Vagina (tissue), 2 donors: Measurements from ENCODE around the gene ELN. TPM values are rescaled to one million over a fixed set of nuclear protein-coding genes. Genes with fewer than 3 reads are reported as not detected.
A peak's percentile ranks its signal among the peaks of the same experiment; 100 is the strongest.

Experiments
- DNase-seq, 2 donors: peaks; one replicate each; pipeline ENCODE4 v3.0.0-alpha.2; 2017; ENCODE audit errors: extremely low spot score in 2 of 2
- H3K27ac ChIP-seq: fragments of 200-600 bp; sonication (generic); one replicate; pipeline ENCODE4 v1.5.1; 2019
- H3K27me3 ChIP-seq: fragments of 200-600 bp; sonication (generic); one replicate; pipeline ENCODE4 v1.5.1; 2019
- H3K36me3 ChIP-seq, 2 donors: fragments of 200-600 bp; sonication (generic); one replicate each; pipeline ENCODE4 v1.5.1; 2017 to 2019
- H3K4me1 ChIP-seq: fragments of 200-600 bp; sonication (generic); one replicate; pipeline ENCODE4 v1.5.1; 2019
- H3K4me3 ChIP-seq, 2 donors: fragments of 200-600 bp; sonication (generic); 1 replicate in 1 of 2; 2 replicates in 1 of 2; pipeline ENCODE4 v1.5.1; 2016 to 2019
- H3K9me3 ChIP-seq: fragments of 200-600 bp; sonication (generic); one replicate; pipeline ENCODE4 v1.5.1; 2019
- CTCF ChIP-seq, 3 experiments: fragments of 450-650 bp in 2 of 3; fragments of 200-600 bp in 1 of 3; sonication (generic) in 1 of 3; IDR thresholded peaks; one replicate each; pipeline ENCODE4 v1.5.1; 2017 to 2019; ENCODE audit warnings: antibody characterized with exemption in 3 of 3, mild to moderate bottlenecking in 2 of 3, moderate library complexity in 2 of 3
- POLR2A ChIP-seq, 2 donors: fragments of 450-650 bp; IDR thresholded peaks; one replicate each; pipeline ENCODE4 v1.6.1; 2017; ENCODE audit warnings: antibody characterized with exemption in 2 of 2, mild to moderate bottlenecking in 2 of 2, moderate library complexity in 2 of 2
- POLR2AphosphoS5 ChIP-seq, 2 donors: sonication (generic); formaldehyde crosslinking; IDR thresholded peaks; one replicate each; pipeline ENCODE4 v1.9.0; 2017; ENCODE audit warnings: antibody characterized with exemption in 2 of 2, mild to moderate bottlenecking in 2 of 2, low read depth in 1 of 2; ENCODE audit not compliant: insufficient read depth in 1 of 2
- intact Hi-C: fragments of 100-400 bp; cut with DNase I; formaldehyde crosslinking; loops from one replicate; pipeline ENCODE4 v1.15.1; 2023
- total RNA-seq: library from RNA; depleted of rRNA; stranded (reverse); fragments of >200 nt; gene quantifications from one replicate; pipeline ENCODE4 v1.2.3, GENCODE V29; 2016

The ELN gene
- total RNA-seq, 1 donor from 2014 or later: 38.3 TPM

- no peak for DNase-seq
- TF ChIP-seq POLR2A (IDR thresholded peaks at IDR 0.05) (no peak), POLR2AphosphoS5 (IDR thresholded peaks at IDR 0.05; ENCODE audit: insufficient read depth in 1 of 2, low read depth in 1 of 2) (no peak), CTCF (IDR thresholded peaks at IDR 0.05) (no peak)
- H3K27ac ChIP-seq: no peak overlapping the region
- intact Hi-C loops: loop anchor here (10.0 kb wide), 1 partner anchor 87 kb away; the partner anchor contains the start of gene EIF4H
- peaks cover 0 to 9% of the 10 kb centered on the region in 2 donors for H3K36me3 ChIP-seq
- H3K9me3 ChIP-seq: no peaks in the 10 kb centered on the region
- no peaks in the 10 kb centered on the region for H3K27me3 ChIP-seq
- peaks cover 30% of the 10 kb centered on the region for H3K4me1 ChIP-seq
- H3K4me3 ChIP-seq: no peak overlapping the region
Measured at GRCh38 chr7:74087791-74088453, 59.9 kb downstream of the ELN start.

GRCh38 chr7:74092321-74092963 is 64.5 kb downstream of the ELN start:
- Histone ChIP-seq H3K27ac (peak overlapping the region; percentile 88), H3K4me1 (peaks cover 40% of the 10 kb centered on the region), H3K27me3 (no peaks in the 10 kb centered on the region), H3K4me3 (no peak overlapping the region), H3K9me3 (no peaks in the 10 kb centered on the region), H3K36me3 (peaks cover 0 to 9% of the 10 kb centered on the region in 2 donors)
- intact Hi-C loops: no loop called here
- no peak for DNase-seq
- TF ChIP-seq CTCF (IDR thresholded peaks at IDR 0.05) (no peak), POLR2AphosphoS5 (IDR thresholded peaks at IDR 0.05; ENCODE audit: insufficient read depth in 1 of 2, low read depth in 1 of 2) (no peak), POLR2A (IDR thresholded peaks at IDR 0.05) (no peak)

- intact Hi-C loops: no loop called here
- peak overlapping the region; percentile 88 for H3K27ac ChIP-seq
- DNase-seq: no peak
- H3K27me3 ChIP-seq: no peaks in the 10 kb centered on the region
- peaks cover 45% of the 10 kb centered on the region for H3K4me1 ChIP-seq
- no peaks in the 10 kb centered on the region for H3K9me3 ChIP-seq
- no peak overlapping the region for H3K4me3 ChIP-seq
- H3K36me3 ChIP-seq: peaks cover 0 to 5% of the 10 kb centered on the region in 2 donors
- TF ChIP-seq CTCF (IDR thresholded peaks at IDR 0.05) (no peak), POLR2A (IDR thresholded peaks at IDR 0.05) (no peak), POLR2AphosphoS5 (IDR thresholded peaks at IDR 0.05; ENCODE audit: insufficient read depth in 1 of 2, low read depth in 1 of 2) (no peak)
Measured at GRCh38 chr7:74092964-74093471, 65.0 kb downstream of the ELN start.

- Histone ChIP-seq H3K27ac (peak overlapping the region; percentile 88), H3K4me3 (peak overlapping the region; percentile 40 to 45), H3K4me1 (peaks cover 53% of the 10 kb centered on the region), H3K27me3 (no peaks in the 10 kb centered on the region), H3K9me3 (no peaks in the 10 kb centered on the region), H3K36me3 (no peaks in the 10 kb centered on the region)
- TF ChIP-seq POLR2A (IDR thresholded peaks at IDR 0.05) (no peak), CTCF (IDR thresholded peaks at IDR 0.05) (no peak), POLR2AphosphoS5 (IDR thresholded peaks at IDR 0.05; ENCODE audit: insufficient read depth in 1 of 2, low read depth in 1 of 2) (no peak)
- no peak for DNase-seq
- intact Hi-C loops: loop anchor here (2.0 kb wide), 1 partner anchor 27 kb away; no protein-coding TSS in a partner anchor
Measured at GRCh38 chr7:74093671-74094223, 65.8 kb downstream of the ELN start.
